ENCODE measurements around the gene KRT12.
A peak's percentile ranks its signal among the peaks of the same experiment; 100 is the strongest.

Gene KRT12

GRCh38 chr17:40866838-40867237, at the start of gene KRT12:
Gene KRT12, minus strand, starts transcription at chr17:40867223. Its CDS starts 37 bp downstream, at chr17:40867186.
- DNase-seq (ENCODE audit: extremely low read depth in 1 of 2, low read depth in 1 of 2) = no peak

- DNase-seq (ENCODE audit: extremely low read depth in 1 of 2, low read depth in 1 of 2) = no peak
These were observed 49.3 kb upstream of the KRT12 start for GRCh38 chr17:40916366-40916765.

- no peak for DNase-seq (ENCODE audit: extremely low read depth in 1 of 2, low read depth in 1 of 2)
These were observed 48.8 kb upstream of the KRT12 start for GRCh38 chr17:40915721-40916256.

GRCh38 chr17:40915199-40915661, 48.2 kb upstream of the KRT12 start:
- DNase-seq (ENCODE audit: extremely low read depth in 1 of 2, low read depth in 1 of 2) = no peak

GRCh38 chr17:40914075-40914855, 47.2 kb upstream of the KRT12 start:
- no peak for DNase-seq (ENCODE audit: extremely low read depth in 1 of 2, low read depth in 1 of 2)

- DNase-seq (ENCODE audit: extremely low read depth in 1 of 2, low read depth in 1 of 2) = no peak
These were observed 45.6 kb upstream of the KRT12 start for GRCh38 chr17:40912486-40913210.

- no peak for DNase-seq (ENCODE audit: extremely low read depth in 1 of 2, low read depth in 1 of 2)
These were observed 43.4 kb upstream of the KRT12 start for GRCh38 chr17:40910441-40910841.

- DNase-seq (ENCODE audit: extremely low read depth in 1 of 2, low read depth in 1 of 2) = no peak
These were observed 42.7 kb upstream of the KRT12 start for GRCh38 chr17:40909755-40910154.

- DNase-seq (ENCODE audit: extremely low read depth in 1 of 2, low read depth in 1 of 2) = peak; percentile 33 to 45
These were observed 42.3 kb upstream of the KRT12 start for GRCh38 chr17:40909351-40909750.

- DNase-seq (ENCODE audit: extremely low read depth in 1 of 2, low read depth in 1 of 2) = no peak
These were observed 39.6 kb upstream of the KRT12 start for GRCh38 chr17:40906613-40907012.

- DNase-seq (ENCODE audit: extremely low read depth in 1 of 2, low read depth in 1 of 2) = no peak
These were observed 38.3 kb upstream of the KRT12 start for GRCh38 chr17:40905370-40905769.

GRCh38 chr17:40903129-40903847, 36.3 kb upstream of the KRT12 start:
- no peak for DNase-seq (ENCODE audit: extremely low read depth in 1 of 2, low read depth in 1 of 2)

GRCh38 chr17:40902498-40902897, 35.5 kb upstream of the KRT12 start:
- DNase-seq (ENCODE audit: extremely low read depth in 1 of 2, low read depth in 1 of 2) = no peak

- DNase-seq (ENCODE audit: extremely low read depth in 1 of 2, low read depth in 1 of 2) = no peak
These were observed 35.0 kb upstream of the KRT12 start for GRCh38 chr17:40901981-40902474.

GRCh38 chr17:40900809-40901356, 33.9 kb upstream of the KRT12 start:
- no peak for DNase-seq (ENCODE audit: extremely low read depth in 1 of 2, low read depth in 1 of 2)

- no peak for DNase-seq (ENCODE audit: extremely low read depth in 1 of 2, low read depth in 1 of 2)
These were observed 30.0 kb upstream of the KRT12 start for GRCh38 chr17:40896916-40897455.

- DNase-seq (ENCODE audit: extremely low read depth in 1 of 2, low read depth in 1 of 2) = no peak
These were observed 28.2 kb upstream of the KRT12 start for GRCh38 chr17:40895106-40895730.

- no peak for DNase-seq (ENCODE audit: extremely low read depth in 1 of 2, low read depth in 1 of 2)
These were observed 21.2 kb upstream of the KRT12 start for GRCh38 chr17:40888196-40888720.

- no peak for DNase-seq (ENCODE audit: extremely low read depth in 1 of 2, low read depth in 1 of 2)
These were observed 19.1 kb upstream of the KRT12 start for GRCh38 chr17:40886090-40886489.

Data from activated CD8-positive, alpha-beta memory T cell treated with anti-CD3 and anti-CD28 coated beads for 1 hour (primary cell).